ENCODE measurements around the gene FOXE1.

GRCh38 chr9:97852001-97852398 is 1.0 kb upstream of the FOXE1 start:
- no peak for TF ChIP-seq CTCF (IDR thresholded peaks at IDR 0.05)
- TF ChIP-seq POLR2A (IDR thresholded peaks at IDR 0.05), result no peak
- TF ChIP-seq EP300 (IDR thresholded peaks at IDR 0.05; ENCODE audit: low read depth), result no peak

Data from transverse colon (tissue), 3 donors.